A673 (cell line): ENCODE measurements around the gene NECAB3. TPM values are rescaled to one million over a fixed set of nuclear protein-coding genes. Genes with fewer than 3 reads are reported as not detected.

ENCODE experiments used
- BruUV-seq: library from RNA; stranded (reverse); fragments of 400-500 nt; replicated peaks from 2 replicates; lab custom pipeline; 2021; lab: Mats Ljungman, UMichigan
- CTCF ChIA-PET: fragments of 300-600 bp; sonication (Branson Sonifier 250); formaldehyde crosslinking; loops from one replicate; lab custom pipeline; 2022; ENCODE audit warnings: antibody characterized with exemption; lab: Charles Lee
- POLR2A ChIA-PET: fragments of 300-600 bp; sonication (Branson Sonifier 250); formaldehyde crosslinking; loops from one replicate; lab custom pipeline; 2022; ENCODE audit warnings: antibody characterized with exemption; ENCODE audit not compliant: low non-redundant PET; lab: Charles Lee
- DNase-seq: peaks from one replicate; pipeline ENCODE4 v3.0.0-alpha.2; 2015; ENCODE audit warnings: low spot score
- H3K27ac ChIP-seq: fragments of 200-600 bp; sonication (generic); 2 replicates; pipeline ENCODE4 v1.5.1; 2016; ENCODE audit warnings: mixed run types, low read depth, mild to moderate bottlenecking, mixed read lengths, antibody characterized with exemption, low read length; ENCODE audit not compliant: poor library complexity, severe bottlenecking
- H3K27me3 ChIP-seq: fragments of 200-600 bp; sonication (generic); replicated peaks from 2 replicates; pipeline ENCODE4 v1.6.1; 2017; ENCODE audit warnings: mixed run types, low read depth, mild to moderate bottlenecking, mixed read lengths, antibody characterized with exemption, low read length; ENCODE audit not compliant: insufficient read depth, poor library complexity
- H3K36me3 ChIP-seq: fragments of 200-600 bp; sonication (generic); 2 replicates; pipeline ENCODE4 v1.6.1; 2016; ENCODE audit warnings: mixed run types, mild to moderate bottlenecking, mixed read lengths, antibody characterized with exemption, low read length; ENCODE audit not compliant: insufficient read depth, poor library complexity, severe bottlenecking
- H3K4me1 ChIP-seq: fragments of 200-600 bp; sonication (generic); 2 replicates; pipeline ENCODE4 v1.6.1; 2017; ENCODE audit warnings: mixed run types, mild to moderate bottlenecking, mixed read lengths, antibody characterized with exemption, low read length; ENCODE audit not compliant: insufficient read depth, poor library complexity, severe bottlenecking
- H3K4me3 ChIP-seq: fragments of 200-600 bp; sonication (generic); 2 replicates; pipeline ENCODE4 v1.5.1; 2016; ENCODE audit warnings: low read depth, mixed run types, mild to moderate bottlenecking, mixed read lengths, low read length; ENCODE audit not compliant: poor library complexity, severe bottlenecking
- H3K9me3 ChIP-seq: fragments of 200-600 bp; sonication (generic); 2 replicates; pipeline ENCODE4 v1.6.1; 2016; ENCODE audit warnings: mixed run types, low read depth, mild to moderate bottlenecking, mixed read lengths, antibody characterized with exemption, low read length; ENCODE audit not compliant: poor library complexity, severe bottlenecking
- CTCF ChIP-seq: fragments of 300-800, 200-600 bp; sonication (generic); conservative IDR thresholded peaks from 2 replicates; pipeline ENCODE4 v1.5.1; 2017; ENCODE audit warnings: low read depth, mild to moderate bottlenecking, antibody characterized with exemption, low read length, moderate library complexity, mixed read lengths
- EZH2 ChIP-seq: fragments of 200-600 bp; sonication (generic); IDR thresholded peaks from 2 replicates; pipeline ENCODE4 v1.6.1; 2017; ENCODE audit warnings: borderline replicate concordance, low read depth, mild to moderate bottlenecking, mixed read lengths, antibody characterized with exemption, low read length; ENCODE audit not compliant: poor library complexity, severe bottlenecking
- intact Hi-C: fragments of 100-400 bp; cut with micrococcal nuclease; formaldehyde crosslinking; loops from one replicate; pipeline ENCODE4 v1.10.0; 2022; ENCODE audit not compliant: unreplicated experiment
- total RNA-seq: library from RNA; stranded (reverse); gene quantifications from 2 replicates; pipeline ENCODE4 v1.2.3, GENCODE V29; 2021

The NECAB3 gene
- total RNA-seq, 1 experiment from 2014 or later: 83.1 TPM

- no peak overlapping the region for H3K4me3 ChIP-seq
- no peaks in the 10 kb centered on the region for H3K9me3 ChIP-seq
- intact Hi-C loops: no loop called here
- CTCF ChIA-PET: no interaction called here
- DNase-seq: no peak
- no peaks in the 10 kb centered on the region for H3K4me1 ChIP-seq
- H3K27ac ChIP-seq: no peak overlapping the region
- POLR2A ChIA-PET: no interaction called here
- H3K36me3 ChIP-seq: peaks cover 8% of the 10 kb centered on the region
- BruUV-seq: no TSS peak
- H3K27me3 ChIP-seq: no peaks in the 10 kb centered on the region
- TF ChIP-seq EZH2 (no peak), CTCF (no peak)
Measured at GRCh38 chr20:33644313-33645071, 29.7 kb downstream of the NECAB3 start.

GRCh38 chr20:33640287-33640686 is 33.9 kb downstream of the NECAB3 start:
- POLR2A ChIA-PET: no interaction called here
- H3K4me3 ChIP-seq: no peak overlapping the region
- no peak for DNase-seq
- H3K27ac ChIP-seq: no peak overlapping the region
- no peaks in the 10 kb centered on the region for H3K27me3 ChIP-seq
- intact Hi-C loops: no loop called here
- no peaks in the 10 kb centered on the region for H3K9me3 ChIP-seq
- no peak for TF ChIP-seq CTCF
- no peak for TF ChIP-seq EZH2
- no TSS peak for BruUV-seq
- H3K4me1 ChIP-seq: no peaks in the 10 kb centered on the region
- H3K36me3 ChIP-seq: peaks cover 4% of the 10 kb centered on the region
- CTCF ChIA-PET: no interaction called here

- ChIA-PET CTCF (interaction anchor here (0.5 kb wide), 1 partner anchor 16 kb away, joined by 4 read pairs; no protein-coding TSS in a partner anchor), POLR2A (no interaction called here)
- Histone ChIP-seq H3K4me3 (no peak overlapping the region), H3K27me3 (no peaks in the 10 kb centered on the region), H3K36me3 (peaks cover 8% of the 10 kb centered on the region), H3K9me3 (no peaks in the 10 kb centered on the region), H3K27ac (no peak overlapping the region), H3K4me1 (no peaks in the 10 kb centered on the region)
- intact Hi-C loops: no loop called here
- no peak for TF ChIP-seq CTCF
- no peak for TF ChIP-seq EZH2
- no peak for DNase-seq
- BruUV-seq: no TSS peak
Measured at GRCh38 chr20:33636776-33637175, 37.5 kb downstream of the NECAB3 start.
